IMR-90 (cell line): ENCODE measurements around the gene RAB11FIP4. TPM values are rescaled to one million over a fixed set of nuclear protein-coding genes. Genes with fewer than 3 reads are reported as not detected.
"Not testable (repeated sequence)": the region's sequence is repeated elsewhere in the genome, so short reads cannot be mapped to it uniquely, and the experiment has no call there.

Source experiments
- ATAC-seq: fragments of 200-7000 bp; cut with Tn5 transposase; 2 replicates; pipeline ENCODE4 v1.9.1; 2020; ENCODE audit warnings: low read depth, mild to moderate bottlenecking, moderate library complexity
- BruUV-seq: library from RNA; stranded (reverse); fragments of 400-500 nt; replicated peaks from 2 replicates; lab custom pipeline; 2021; lab: Mats Ljungman, UMichigan
- CTCF ChIA-PET: fragments of 300-600 bp; formaldehyde crosslinking; extraction: SDS; loops from one replicate; lab custom pipeline; 2021; ENCODE audit warnings: antibody characterized with exemption; lab: Yijun Ruan, JAX
- POLR2A ChIA-PET: fragments of 300-600 bp; sonication (Branson Sonifier 250); formaldehyde crosslinking; loops from one replicate; lab custom pipeline; 2022; ENCODE audit warnings: antibody characterized with exemption; ENCODE audit not compliant: unreplicated experiment; lab: Charles Lee
- DNase-seq: peaks from one replicate; pipeline ENCODE4 v3.0.0; 2013
- H2AFZ ChIP-seq: replicated peaks from 2 replicates; pipeline ENCODE3; 2013; ENCODE audit warnings: low read length, mild to moderate bottlenecking; ENCODE audit not compliant: poor library complexity
- H2AK5ac ChIP-seq: 2 replicates; pipeline ENCODE4 v1.6.1; 2013; ENCODE audit warnings: low read depth, low read length, inconsistent platforms
- H2AK9ac ChIP-seq: replicated peaks from 2 replicates; pipeline ENCODE3; 2013; ENCODE audit warnings: mild to moderate bottlenecking, low read depth, low read length, moderate library complexity; ENCODE audit not compliant: poor library complexity
- H2BK120ac ChIP-seq: 2 replicates; pipeline ENCODE4 v1.6.1; 2013; ENCODE audit warnings: low read depth, low read length, inconsistent platforms
- H2BK15ac ChIP-seq: 3 replicates; pipeline ENCODE4 v1.6.1; 2013; ENCODE audit warnings: low read depth, low read length, inconsistent platforms
- H2BK20ac ChIP-seq: 2 replicates; pipeline ENCODE4 v1.6.1; 2013; ENCODE audit warnings: low read depth, mild to moderate bottlenecking, inconsistent platforms, low read length, moderate library complexity
- H2BK5ac ChIP-seq: 2 replicates; pipeline ENCODE4 v1.6.1; 2013; ENCODE audit warnings: mild to moderate bottlenecking, low read depth, low read length, inconsistent platforms; ENCODE audit not compliant: poor library complexity, severe bottlenecking
- H3K14ac ChIP-seq: replicated peaks from 2 replicates; pipeline ENCODE4 v1.6.1; 2013; ENCODE audit warnings: low read depth, low read length, inconsistent platforms
- H3K18ac ChIP-seq: 2 replicates; pipeline ENCODE4 v1.6.1; 2013; ENCODE audit warnings: low read depth, low read length, control low read depth
- H3K23ac ChIP-seq: 2 replicates; pipeline ENCODE4 v1.6.1; 2013; ENCODE audit warnings: low read depth, low read length, inconsistent platforms
- H3K27ac ChIP-seq: 2 replicates; pipeline ENCODE4 v1.5.1; 2013; ENCODE audit warnings: mild to moderate bottlenecking, control low read depth, low read length; ENCODE audit not compliant: insufficient read depth
- H3K27me3 ChIP-seq: 2 replicates; pipeline ENCODE4 v1.6.1; 2013; ENCODE audit warnings: low read length; ENCODE audit not compliant: control insufficient read depth, insufficient read depth
- H3K36me3 ChIP-seq: 2 replicates; pipeline ENCODE4 v1.6.1; 2013; ENCODE audit warnings: low read length, mixed read lengths; ENCODE audit not compliant: control insufficient read depth, insufficient read depth
- H3K4ac ChIP-seq: 2 replicates; pipeline ENCODE4 v1.6.1; 2013; ENCODE audit warnings: low read depth, low read length, inconsistent platforms
- H3K4me1 ChIP-seq: 2 replicates; pipeline ENCODE4 v1.6.1; 2013; ENCODE audit warnings: low read length, mixed read lengths; ENCODE audit not compliant: control insufficient read depth, insufficient read depth
- H3K4me2 ChIP-seq: 2 replicates; pipeline ENCODE4 v1.6.1; 2013; ENCODE audit warnings: low read depth, mild to moderate bottlenecking, control low read depth, low read length, moderate library complexity
- H3K4me3 ChIP-seq: 2 replicates; pipeline ENCODE4 v1.5.1; 2013; ENCODE audit warnings: low read depth, mild to moderate bottlenecking, control low read depth, low read length, moderate library complexity; ENCODE audit not compliant: insufficient read depth
- H3K56ac ChIP-seq: 2 replicates; pipeline ENCODE4 v1.6.1; 2013; ENCODE audit warnings: low read length, inconsistent platforms; ENCODE audit not compliant: insufficient read depth; ENCODE audit errors: extremely low read depth
- H3K79me1 ChIP-seq, 2 experiments: 2 replicates each; pipeline ENCODE4 v1.6.1; 2013; ENCODE audit warnings: low read length in 2 of 2, inconsistent platforms in 1 of 2, low read depth in 1 of 2
- H3K9ac ChIP-seq: 2 replicates; pipeline ENCODE4 v1.6.1; 2013; ENCODE audit warnings: low read depth, low read length, control low read depth
- H3K9me1 ChIP-seq: 2 replicates; pipeline ENCODE4 v1.6.1; 2013; ENCODE audit warnings: low read length, inconsistent platforms; ENCODE audit not compliant: insufficient read depth
- H3K9me3 ChIP-seq: 2 replicates; pipeline ENCODE4 v1.6.1; 2013; ENCODE audit warnings: low read length; ENCODE audit not compliant: control insufficient read depth, insufficient read depth
- H4K20me1 ChIP-seq: 2 replicates; pipeline ENCODE4 v1.6.1; 2013; ENCODE audit warnings: low read length, inconsistent platforms; ENCODE audit not compliant: insufficient read depth
- H4K5ac ChIP-seq: 2 replicates; pipeline ENCODE4 v1.6.1; 2013; ENCODE audit warnings: mild to moderate bottlenecking, low read depth, low read length, control low read depth
- H4K8ac ChIP-seq, 2 experiments: 2 replicates each; pipeline ENCODE4 v1.6.1; 2013; ENCODE audit warnings: low read depth in 2 of 2, low read length in 2 of 2, control low read depth in 1 of 2, inconsistent platforms in 1 of 2
- H4K91ac ChIP-seq: 2 replicates; pipeline ENCODE4 v1.6.1; 2013; ENCODE audit warnings: low read depth, low read length, inconsistent platforms; ENCODE audit not compliant: insufficient read depth
- WGBS, 2 experiments: methylation state at CpG; one replicate each; pipeline versions ENCODE4 v1.1.5 to v1.1.7; 2013; ENCODE audit warnings: missing lambda C conversion rate in 2 of 2; ENCODE audit not compliant: insufficient read length in 1 of 2; ENCODE audit errors: extremely low coverage in 2 of 2; 5-methylcytosine and 5-hydroxymethylcytosine counted together
- dilution Hi-C: fragments of 300-500 bp; cut with HindIII; formaldehyde crosslinking; loops from one replicate; pipeline ENCODE4 v1.14.3; 2018; ENCODE audit warnings: low sequenced_read_pairs; ENCODE audit not compliant: unreplicated experiment
- in situ Hi-C: fragments of 300-500 bp; cut with MboI; formaldehyde crosslinking; loops from 3 replicates; pipeline ENCODE4 v1.14.3; 2019; ENCODE audit warnings: low sequenced_read_pairs, inconsistent platforms, mixed read lengths
- intact Hi-C: fragments of 100-400 bp; cut with micrococcal nuclease; formaldehyde crosslinking; loops from 2 replicates; pipeline ENCODE4 v1.10.0; 2022
- polyA plus RNA-seq, 3 experiments: library from polyadenylated mRNA; depleted of rRNA; stranded (reverse); fragments of >200 nt; gene quantifications; 2 replicates each; pipeline ENCODE4 v1.2.3, GENCODE V29; 2012; ENCODE audit warnings: low replicate concordance in 1 of 3
- total RNA-seq: library from RNA; depleted of rRNA; stranded (reverse); fragments of >200 nt; gene quantifications from 2 replicates; pipeline ENCODE4 v1.2.3, GENCODE V29; 2012

The RAB11FIP4 gene
- total and polyA plus RNA-seq, 2 of the 4 experiments (the other 2 are of a cell fraction) = 0.68 to 1.1 TPM

DNA sequence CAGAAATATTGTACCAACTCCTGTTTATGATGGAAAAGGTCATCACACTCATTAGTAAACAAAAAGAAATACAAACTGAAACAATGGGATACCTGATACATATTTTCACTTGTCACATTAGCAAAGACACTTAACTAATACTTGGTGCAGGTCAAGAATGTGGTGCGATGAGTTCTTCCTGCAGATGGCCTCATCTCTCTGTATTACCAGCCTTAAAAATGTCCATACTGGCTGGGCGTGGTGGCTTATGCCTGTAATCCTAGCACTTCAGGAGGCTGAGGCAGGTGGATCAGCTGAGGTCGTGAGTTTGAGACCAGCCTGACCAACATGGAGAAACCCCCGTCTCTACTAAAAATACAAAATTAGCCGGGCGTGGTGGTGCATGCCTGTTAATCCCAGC lies 8.0 kb upstream of the RAB11FIP4 start:
- H2BK15ac ChIP-seq, H4K5ac ChIP-seq, H4K20me1 ChIP-seq, H3K4me1 ChIP-seq, H2BK5ac ChIP-seq, H3K4me3 ChIP-seq, H3K23ac ChIP-seq, H3K14ac ChIP-seq, ATAC-seq, H3K27me3 ChIP-seq, CTCF ChIA-PET, H2AK9ac ChIP-seq, H3K79me1 ChIP-seq, H3K4ac ChIP-seq, DNase-seq, H3K18ac ChIP-seq, H3K36me3 ChIP-seq, dilution Hi-C loops, H2AFZ ChIP-seq, H3K9ac ChIP-seq, H2BK20ac ChIP-seq, H3K56ac ChIP-seq, BruUV-seq, H2AK5ac ChIP-seq, POLR2A ChIA-PET, H3K9me3 ChIP-seq, intact Hi-C loops, H3K27ac ChIP-seq, H4K8ac ChIP-seq, in situ Hi-C loops, H2BK120ac ChIP-seq, H3K4me2 ChIP-seq, H4K91ac ChIP-seq: not testable (repeated sequence)
- WGBS, 2 experiments = 93% methylated on average over 2 of the region's 6 CpGs; no CpG with 5 or more reads in 1 of the 2 experiments
- H3K9me1 ChIP-seq = peaks cover 12% of the 10 kb centered on the region
